Measurements from ENCODE around the gene SLC17A7.

SLC17A7 gene

GRCh38 chr19:49441210-49441959 is at the start of gene SLC17A7:
TSS of gene SLC17A7 (minus strand) at chr19:49441527. CDS start at chr19:49441379, 148 bp downstream.
- peak; percentile 32 for DNase-seq

GRCh38 chr19:49490287-49491029 is 49.1 kb upstream of the SLC17A7 start:
- DNase-seq, result no peak
- in situ Hi-C loops (cut with HindIII; ENCODE audit: low pct_ligation_motif_present, low pct_unique_long_range_greater_than_20kb, low sequenced_read_pairs), result no loop called here

More at GRCh38 chr19:49441210-49441959, at the start of gene SLC17A7:
- in situ Hi-C loops (cut with HindIII; ENCODE audit: low pct_ligation_motif_present, low pct_unique_long_range_greater_than_20kb, low sequenced_read_pairs), result no loop called here

- DNase-seq, result no peak
- in situ Hi-C loops (cut with HindIII; ENCODE audit: low pct_ligation_motif_present, low pct_unique_long_range_greater_than_20kb, low sequenced_read_pairs), result no loop called here
Observed at GRCh38 chr19:49489601-49490167, 48.4 kb upstream of the SLC17A7 start.

- DNase-seq, result no peak
- in situ Hi-C loops (cut with HindIII; ENCODE audit: low pct_ligation_motif_present, low pct_unique_long_range_greater_than_20kb, low sequenced_read_pairs), result no loop called here
Observed at GRCh38 chr19:49488863-49489537, 47.7 kb upstream of the SLC17A7 start.

GRCh38 chr19:49488046-49488862 is 46.9 kb upstream of the SLC17A7 start:
- in situ Hi-C loops (cut with HindIII; ENCODE audit: low pct_ligation_motif_present, low pct_unique_long_range_greater_than_20kb, low sequenced_read_pairs), result no loop called here
- no peak for DNase-seq

GRCh38 chr19:49487277-49488045 is 46.1 kb upstream of the SLC17A7 start, which contains the start of gene RPL13A:
TSS of gene RPL13A (plus strand) at chr19:49487608. CDS start at chr19:49487630, 22 bp downstream.
- peak; percentile 97 for DNase-seq
- in situ Hi-C loops (cut with HindIII; ENCODE audit: low pct_ligation_motif_present, low pct_unique_long_range_greater_than_20kb, low sequenced_read_pairs), result no loop called here

- no peak for DNase-seq
- in situ Hi-C loops (cut with HindIII; ENCODE audit: low pct_ligation_motif_present, low pct_unique_long_range_greater_than_20kb, low sequenced_read_pairs), result no loop called here
Observed at GRCh38 chr19:49486710-49487276, 45.5 kb upstream of the SLC17A7 start.

GRCh38 chr19:49486232-49486631 is 44.9 kb upstream of the SLC17A7 start:
- in situ Hi-C loops (cut with HindIII; ENCODE audit: low pct_ligation_motif_present, low pct_unique_long_range_greater_than_20kb, low sequenced_read_pairs), result no loop called here
- no peak for DNase-seq

GRCh38 chr19:49481020-49481683 is 39.8 kb upstream of the SLC17A7 start:
- no peak for DNase-seq
- in situ Hi-C loops (cut with HindIII; ENCODE audit: low pct_ligation_motif_present, low pct_unique_long_range_greater_than_20kb, low sequenced_read_pairs), result no loop called here

GRCh38 chr19:49479975-49480628 is 38.8 kb upstream of the SLC17A7 start:
- DNase-seq, result no peak
- in situ Hi-C loops (cut with HindIII; ENCODE audit: low pct_ligation_motif_present, low pct_unique_long_range_greater_than_20kb, low sequenced_read_pairs), result no loop called here

GRCh38 chr19:49475995-49476880 is 34.9 kb upstream of the SLC17A7 start:
- no peak for DNase-seq
- in situ Hi-C loops (cut with HindIII; ENCODE audit: low pct_ligation_motif_present, low pct_unique_long_range_greater_than_20kb, low sequenced_read_pairs), result no loop called here

GRCh38 chr19:49475191-49475917 is 34.0 kb upstream of the SLC17A7 start:
- no peak for DNase-seq
- in situ Hi-C loops (cut with HindIII; ENCODE audit: low pct_ligation_motif_present, low pct_unique_long_range_greater_than_20kb, low sequenced_read_pairs), result no loop called here

- DNase-seq, result no peak
- in situ Hi-C loops (cut with HindIII; ENCODE audit: low pct_ligation_motif_present, low pct_unique_long_range_greater_than_20kb, low sequenced_read_pairs), result no loop called here
Observed at GRCh38 chr19:49474542-49474924, 33.2 kb upstream of the SLC17A7 start.

- in situ Hi-C loops (cut with HindIII; ENCODE audit: low pct_ligation_motif_present, low pct_unique_long_range_greater_than_20kb, low sequenced_read_pairs), result no loop called here
- peak; percentile 76 for DNase-seq
Observed at GRCh38 chr19:49473868-49474541, 32.7 kb upstream of the SLC17A7 start, which contains the start of gene FLT3LG. TSS of gene FLT3LG (plus strand) at chr19:49474215. CDS start at chr19:49474640, 425 bp downstream.

Data from ACHN (cell line).